HG02970 (cell line): ENCODE measurements around the gene ATP13A3.

Experiments
- ATAC-seq: cut with Tn5 transposase; IDR thresholded peaks from one replicate; pipeline ENCODE4 v1.9.1; 2021; ENCODE audit warnings: mild to moderate bottlenecking, moderate library complexity, moderate number of reproducible peaks; ENCODE audit not compliant: unreplicated experiment, low FRiP score

The ATP13A3 gene

DNA sequence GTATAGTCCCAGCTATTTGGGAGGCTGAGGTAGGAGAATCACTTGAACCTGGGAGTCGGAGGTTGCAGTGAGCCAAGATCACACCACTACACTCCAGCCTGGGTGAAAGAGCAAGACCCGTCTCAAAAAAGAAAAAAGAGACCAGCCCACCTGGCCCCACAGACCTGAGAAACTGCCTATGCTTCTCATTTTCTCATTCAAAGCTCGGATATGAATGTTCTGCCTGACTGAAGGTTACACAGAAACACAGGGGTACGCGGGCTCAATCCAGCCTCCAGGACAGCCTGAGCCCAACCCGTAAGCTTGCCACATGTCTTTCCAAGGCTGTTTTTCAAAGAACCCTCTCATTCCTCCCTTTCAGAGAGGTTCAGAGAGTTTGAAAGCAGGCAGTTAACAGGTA lies 107.6 kb downstream of the ATP13A3 start:
- ATAC-seq = no peak

DNA sequence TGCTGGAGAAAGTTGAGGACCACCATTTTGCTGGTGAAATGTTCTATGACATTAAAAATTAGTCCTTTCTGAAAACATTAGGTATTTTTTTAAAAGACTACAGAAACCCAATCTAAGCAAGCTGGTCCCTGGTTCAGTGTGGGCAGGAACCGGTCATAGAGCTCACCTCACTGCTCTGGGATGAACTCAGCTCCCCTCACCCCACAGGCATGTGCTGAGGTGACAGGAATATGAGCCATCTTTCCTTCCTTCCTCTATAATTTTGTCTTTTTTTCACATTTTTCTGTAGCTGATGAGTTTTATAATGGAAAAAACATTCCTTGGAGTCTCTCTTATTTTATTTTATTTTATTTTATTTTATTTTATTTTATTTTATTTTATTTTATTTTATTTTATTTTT lies 109.1 kb downstream of the ATP13A3 start:
- ATAC-seq = no peak

DNA sequence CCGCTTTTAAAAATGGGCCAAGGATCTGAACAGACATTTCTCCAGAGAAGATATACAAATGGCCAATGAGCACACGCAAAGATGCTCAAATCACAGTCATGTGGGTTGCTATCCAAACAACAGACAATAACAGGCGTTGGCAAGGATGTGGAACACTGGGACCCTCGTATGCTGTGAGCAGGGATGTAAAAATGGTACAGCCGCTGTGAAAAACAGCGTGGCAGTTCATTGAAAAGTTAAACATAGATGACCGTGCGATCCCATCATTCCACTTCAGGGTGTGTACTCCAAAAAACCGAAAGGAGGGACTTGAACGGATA lies 110.6 kb downstream of the ATP13A3 start:
- no peak for ATAC-seq

DNA sequence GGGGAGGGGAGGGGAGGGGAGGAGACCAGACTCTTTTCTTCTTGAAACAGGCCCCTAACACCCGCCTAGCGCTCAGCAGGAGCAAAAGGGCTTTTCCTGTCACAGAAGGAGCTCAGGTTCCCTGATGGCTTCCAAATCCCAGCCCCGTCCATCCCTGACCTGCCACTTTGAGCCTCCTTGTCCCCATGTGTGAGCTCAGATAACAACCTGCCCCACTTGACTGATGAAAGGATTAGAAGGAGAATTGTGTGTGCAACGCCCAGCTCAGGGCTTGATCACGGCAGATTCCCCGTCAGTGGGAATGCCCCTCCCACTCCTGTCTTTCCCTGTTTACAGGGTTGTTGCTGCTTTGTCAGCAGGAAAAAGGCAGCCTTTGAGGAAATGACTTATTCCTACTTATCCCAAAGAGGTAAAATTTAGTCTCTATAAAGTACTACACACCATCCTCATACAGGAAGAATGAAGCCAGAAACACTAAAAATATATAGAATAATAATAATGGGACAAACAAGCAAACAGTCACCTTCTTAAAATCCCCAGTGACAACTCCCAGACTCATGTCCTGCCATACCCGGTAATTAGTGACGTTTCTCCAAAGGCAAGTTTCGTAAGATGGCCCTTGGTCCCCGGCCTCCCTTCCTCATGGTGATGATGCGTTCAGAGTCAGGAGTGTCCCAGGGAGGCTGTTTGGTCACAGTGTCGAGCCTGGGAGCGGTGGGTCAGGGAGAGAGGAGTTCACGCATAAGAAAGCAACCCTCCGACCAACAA lies 111.1 kb downstream of the ATP13A3 start:
- no peak for ATAC-seq

DNA sequence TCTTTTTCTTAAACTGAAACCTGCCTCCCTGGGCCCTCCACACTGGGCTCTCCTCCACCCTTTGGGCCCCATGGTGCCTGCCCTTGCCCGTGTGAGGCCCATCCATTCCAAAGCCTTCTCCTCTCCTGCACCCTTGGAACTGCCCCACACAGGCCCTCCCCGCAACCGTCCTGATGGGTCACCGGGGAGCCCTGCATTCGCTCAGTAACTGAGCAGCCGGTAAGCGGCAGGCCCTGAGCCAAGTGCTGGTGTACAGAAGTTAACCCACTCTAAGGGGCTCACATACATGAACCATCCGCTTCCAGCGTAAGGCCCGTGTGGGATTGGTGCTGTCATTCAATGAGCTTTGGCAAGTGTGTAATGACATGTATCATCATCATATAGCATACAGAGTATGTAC lies 111.9 kb downstream of the ATP13A3 start:
- ATAC-seq = no peak

DNA sequence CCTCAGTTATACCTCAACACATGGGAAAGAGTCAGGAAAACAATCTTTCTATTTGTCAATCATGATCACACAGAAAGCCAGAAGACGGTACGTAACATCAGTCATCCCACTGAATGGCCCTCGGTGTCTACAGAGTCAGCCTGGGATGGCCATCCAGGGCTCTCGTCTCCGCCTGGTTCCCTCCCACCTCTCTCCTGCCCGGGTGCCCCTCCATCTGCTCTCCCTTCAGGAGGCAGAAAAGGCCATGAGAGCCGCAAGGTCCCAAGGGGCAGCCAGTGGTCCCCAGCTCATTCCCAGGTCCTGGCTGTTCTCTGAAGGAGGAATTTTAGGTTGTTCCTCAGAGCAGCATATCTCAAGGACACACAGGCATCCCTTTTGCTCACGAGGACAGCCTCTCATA lies 112.9 kb downstream of the ATP13A3 start:
- ATAC-seq = no peak

DNA sequence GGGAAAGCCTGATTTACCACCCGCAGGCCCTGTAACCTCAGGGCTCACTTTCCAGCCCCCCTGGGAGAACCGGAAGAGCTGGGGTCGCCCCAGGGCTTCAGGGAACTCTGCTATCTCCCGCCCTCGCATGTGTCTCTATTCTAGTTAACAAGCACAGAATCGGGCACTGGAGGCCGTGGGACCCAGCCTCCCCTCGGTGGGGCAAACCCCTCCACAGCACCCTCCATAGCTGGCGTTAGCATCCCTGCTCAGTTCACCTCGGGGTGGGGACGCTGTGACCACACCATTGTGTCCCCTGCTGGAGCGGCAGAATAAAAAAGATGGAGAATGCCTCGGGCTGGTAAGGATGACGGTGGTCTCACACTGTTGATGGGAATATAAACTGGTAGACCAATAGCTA lies 113.8 kb downstream of the ATP13A3 start:
- ATAC-seq = no peak

DNA sequence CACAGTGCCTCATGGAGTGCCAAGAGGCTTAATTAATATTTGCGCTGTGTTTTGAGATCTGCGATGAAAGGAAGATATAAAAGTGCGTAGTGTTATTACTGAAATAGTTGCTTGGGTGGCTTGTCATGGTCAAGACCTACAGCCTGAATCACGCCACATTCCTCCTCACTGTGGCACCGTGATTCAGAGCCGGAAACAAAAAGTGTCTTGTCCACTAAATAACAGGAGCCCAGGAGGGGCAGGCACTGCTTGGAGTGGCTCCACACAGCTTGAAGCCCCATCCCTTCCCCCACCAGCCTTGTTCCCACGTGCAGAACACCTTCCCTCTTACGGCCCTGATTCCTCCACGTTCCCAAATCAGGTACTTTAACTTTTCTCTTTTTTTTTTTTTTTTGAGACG lies 116.0 kb downstream of the ATP13A3 start:
- no peak for ATAC-seq

DNA sequence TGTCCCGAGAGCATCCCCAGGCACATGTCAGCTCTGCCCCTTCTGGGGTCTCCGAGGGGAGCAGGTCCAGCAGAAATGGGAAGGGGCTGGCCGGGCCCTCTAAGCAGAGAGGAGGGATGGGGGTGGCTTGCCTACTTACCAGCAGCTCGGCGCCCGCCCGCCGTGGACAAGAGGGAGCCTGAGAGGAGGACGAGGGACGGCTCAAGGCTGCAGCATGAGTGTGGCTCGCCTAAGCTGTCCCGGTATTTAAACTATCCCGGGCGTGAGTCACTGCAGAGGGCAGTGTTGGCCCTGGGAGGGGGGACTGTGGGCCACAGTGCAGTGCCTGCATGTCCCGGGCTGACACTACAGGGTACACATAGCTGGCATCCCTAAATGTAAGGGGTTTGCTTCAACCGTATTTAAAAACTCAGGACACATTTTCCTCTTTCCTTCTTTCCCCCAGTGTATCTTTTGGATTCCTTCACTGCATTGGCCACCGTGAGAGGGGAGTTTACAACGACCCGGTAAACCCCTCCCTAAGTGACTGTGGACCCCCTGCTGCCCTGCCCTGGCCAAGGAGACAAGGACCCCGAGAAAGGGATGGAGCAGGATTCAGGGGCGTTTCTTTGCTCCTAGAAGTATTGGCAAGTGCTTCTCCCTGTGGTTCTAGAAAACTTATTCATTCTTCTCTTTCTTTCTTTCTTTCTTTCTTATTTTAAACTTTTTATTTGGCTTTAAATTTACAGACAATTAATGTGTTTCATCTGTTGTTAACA lies 117.1 kb downstream of the ATP13A3 start, which contains the start of gene LRRC15:
Gene LRRC15 (minus strand): TSS at position 222 of the 758 bp plus-strand sequence. CDS start 8,700 bp downstream, outside the sequence.
- no peak for ATAC-seq

DNA sequence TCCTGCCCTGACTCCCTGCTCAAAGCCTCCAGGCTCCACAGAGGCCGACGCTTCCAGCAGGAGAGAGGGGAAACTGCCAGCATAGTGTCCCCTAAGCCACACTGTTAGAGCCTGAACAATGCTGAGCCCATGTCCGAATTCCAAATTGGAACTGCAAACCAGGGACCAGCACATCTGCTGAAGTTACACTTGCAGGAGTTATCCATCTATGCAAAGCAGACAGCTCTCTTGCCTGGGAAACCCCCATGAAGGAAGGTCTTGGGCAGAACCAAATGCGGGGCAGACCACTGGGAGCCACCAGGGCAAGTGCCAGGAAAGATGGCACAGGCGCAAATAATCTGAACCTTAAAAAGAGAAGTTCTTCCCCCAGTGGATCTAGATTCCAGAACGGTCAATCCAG lies 117.9 kb downstream of the ATP13A3 start:
- ATAC-seq = no peak

DNA sequence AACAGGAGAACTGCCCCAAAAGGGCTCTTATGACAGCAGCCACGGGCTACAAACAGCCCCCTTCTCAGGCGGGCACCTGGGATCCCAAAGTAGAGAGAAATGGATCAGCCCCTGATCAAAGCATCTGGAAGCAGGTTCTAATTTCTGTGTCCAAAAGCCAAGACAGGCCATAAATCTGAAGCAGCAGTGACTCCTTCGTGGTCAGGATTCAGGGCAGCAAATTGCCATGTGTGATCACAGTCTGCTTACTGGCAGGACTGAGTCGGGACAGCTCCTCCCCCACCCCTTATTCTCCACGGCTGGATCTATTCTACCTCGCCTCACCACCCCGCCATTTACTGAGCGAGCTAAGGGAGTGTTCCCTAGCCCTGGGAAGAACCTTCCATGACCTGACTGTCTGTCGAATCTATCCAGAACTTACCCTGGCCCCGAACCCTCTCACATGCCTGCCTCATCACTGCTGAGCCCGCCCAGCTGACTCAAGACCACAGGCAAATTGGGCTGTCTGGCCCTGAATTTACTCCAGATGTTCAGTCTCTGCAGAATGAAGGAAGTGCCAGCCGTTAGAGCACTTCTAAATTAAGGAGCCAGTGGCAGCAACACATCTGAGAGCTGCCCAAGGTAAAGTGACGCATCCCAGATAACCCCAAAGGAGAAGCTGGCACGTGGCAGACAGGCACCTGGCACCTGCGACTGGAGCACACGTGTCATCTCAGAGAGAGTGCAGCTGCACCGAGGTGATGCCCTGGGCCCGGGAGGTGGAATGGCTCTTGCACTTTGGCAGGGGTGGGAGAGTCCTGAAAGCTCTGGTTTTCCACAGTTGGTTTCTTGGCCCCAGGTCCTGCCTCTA lies 118.6 kb downstream of the ATP13A3 start:
- ATAC-seq = no peak

DNA sequence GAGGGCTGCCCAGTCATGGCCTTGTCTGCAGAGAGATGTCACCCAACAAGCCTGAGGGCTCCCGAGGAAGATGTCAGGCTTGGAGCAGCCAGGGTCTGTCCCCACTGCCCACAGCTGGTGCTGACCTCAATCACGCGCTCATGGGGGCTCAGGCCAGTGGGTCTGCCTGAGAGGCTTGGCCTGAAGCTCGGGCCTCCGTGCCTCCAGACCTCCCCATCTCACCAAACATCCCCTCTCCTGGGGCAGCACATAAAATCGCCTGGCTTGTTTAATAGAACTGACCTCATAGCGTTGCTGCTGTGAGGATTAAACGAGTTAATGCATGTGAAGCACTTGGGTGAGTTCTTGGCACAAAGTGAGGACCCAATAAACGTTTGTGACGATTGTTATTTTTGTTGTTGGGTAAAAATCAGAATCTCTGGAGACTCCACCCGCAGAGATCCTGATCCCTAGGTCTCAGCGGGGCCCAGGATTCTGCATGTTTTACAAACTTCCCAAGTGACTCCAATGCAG lies 120.8 kb downstream of the ATP13A3 start:
- ATAC-seq = no peak

DNA sequence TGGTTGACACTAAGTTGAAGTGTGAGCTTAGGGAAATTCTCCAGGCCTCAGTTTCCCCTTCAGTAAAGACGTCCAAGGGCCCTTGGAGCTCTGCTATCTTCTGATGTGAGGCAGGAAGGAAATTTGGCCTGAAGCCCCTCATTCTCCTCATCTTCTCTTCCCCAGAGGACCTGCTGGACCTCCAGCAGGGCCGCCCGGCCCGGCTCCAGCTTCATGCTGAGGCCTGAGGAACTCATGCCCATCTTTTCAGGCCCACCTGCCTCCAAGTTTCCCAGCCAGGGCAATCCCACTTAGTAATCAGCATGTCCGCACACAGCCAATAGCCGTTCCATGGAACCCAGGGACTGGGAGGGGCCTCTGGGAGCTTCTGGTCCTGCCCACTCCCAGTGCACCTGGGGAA lies 121.3 kb downstream of the ATP13A3 start:
- no peak for ATAC-seq

DNA sequence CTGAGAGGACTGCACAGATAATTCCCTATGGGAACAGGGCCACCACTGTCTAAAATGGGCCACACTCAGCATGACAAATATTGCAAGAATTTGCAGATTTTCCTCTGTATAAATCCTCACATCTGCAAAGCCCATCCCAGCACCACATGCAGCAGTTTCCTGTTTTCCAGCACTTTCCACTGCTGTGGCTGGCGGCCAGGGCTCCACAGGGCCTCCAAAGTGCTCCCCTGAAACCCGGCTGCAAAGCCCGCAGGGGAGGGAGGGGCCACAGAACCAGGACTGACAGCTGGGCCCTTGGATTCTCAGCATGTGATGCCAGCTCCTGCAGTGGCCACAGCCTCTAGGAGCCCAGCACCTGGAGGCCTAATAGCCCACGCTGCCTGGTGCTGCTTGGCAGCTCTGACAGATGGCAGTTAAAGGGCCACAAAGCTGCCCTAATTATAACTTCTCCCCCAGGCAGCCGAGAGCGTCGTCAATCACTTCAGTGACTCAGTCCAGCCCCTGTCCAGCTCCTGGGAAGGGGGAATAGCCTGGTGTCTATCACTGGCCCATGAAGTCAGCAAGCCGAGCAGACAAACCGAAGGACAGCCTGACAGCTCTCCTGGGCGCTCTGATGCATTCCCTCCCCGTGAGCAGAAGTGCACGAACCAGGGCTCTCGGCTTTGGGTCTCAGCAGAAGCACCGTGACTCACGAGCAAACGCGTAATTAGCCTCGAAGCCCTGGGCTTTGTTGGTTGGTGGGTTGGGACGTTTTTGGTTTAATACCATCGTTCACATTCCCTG lies 122.0 kb downstream of the ATP13A3 start:
- no peak for ATAC-seq

DNA sequence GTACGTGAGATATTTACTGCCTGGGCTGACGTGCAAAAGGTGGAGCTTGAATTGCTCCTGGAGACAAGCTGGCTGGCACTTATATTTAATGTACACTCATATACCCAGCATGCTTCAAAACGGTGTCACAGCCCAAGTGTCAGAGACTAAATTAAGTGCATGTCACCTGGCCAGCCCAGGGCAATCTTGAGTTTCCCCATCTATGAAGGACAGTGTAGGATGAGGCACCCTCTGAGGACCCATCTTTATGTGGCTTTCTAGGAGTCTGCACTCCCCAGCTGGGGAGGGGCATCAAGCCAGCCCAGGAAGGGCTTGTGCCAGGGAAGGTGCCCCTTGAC lies 122.5 kb downstream of the ATP13A3 start:
- ATAC-seq = no peak

DNA sequence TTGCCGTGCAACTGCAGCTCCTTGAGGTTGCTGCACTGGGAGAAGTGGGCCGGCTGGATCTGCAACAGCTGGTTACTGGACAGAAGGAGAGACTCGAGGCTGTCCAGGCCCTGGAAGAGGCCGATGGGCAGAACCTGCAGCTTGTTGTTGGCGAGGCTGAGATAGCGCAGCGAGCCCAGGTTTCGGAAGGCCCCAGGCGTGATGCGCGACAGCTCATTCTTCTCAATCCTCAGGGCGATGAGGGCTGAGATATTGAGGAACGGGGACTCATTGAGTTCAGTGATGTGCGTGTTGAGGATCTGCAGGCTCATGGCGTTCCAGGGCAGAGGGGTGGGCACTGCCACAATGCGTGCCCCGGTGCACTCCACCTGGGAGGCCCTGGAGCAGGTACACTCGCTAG lies 126.2 kb downstream of the ATP13A3 start:
- no peak for ATAC-seq

DNA sequence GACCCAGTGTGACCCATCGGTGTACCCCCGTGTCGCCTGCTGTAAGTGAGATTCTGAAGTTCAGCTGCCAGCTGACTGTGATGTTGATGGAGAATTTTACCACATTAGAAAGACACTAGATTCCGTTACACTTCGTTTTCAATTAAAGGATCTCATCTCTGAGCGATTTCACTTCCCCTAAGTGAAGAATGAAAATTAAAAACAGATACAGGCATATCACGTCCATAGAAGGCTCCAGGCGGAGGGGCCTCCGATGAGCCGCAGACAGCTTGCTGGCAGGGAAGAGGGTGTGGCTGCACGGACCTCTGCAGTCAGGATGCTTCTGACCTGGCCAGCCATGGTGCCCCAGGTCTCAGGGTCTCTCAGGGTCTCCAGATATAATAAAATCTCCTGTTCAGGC lies 129.1 kb downstream of the ATP13A3 start:
- no peak for ATAC-seq

DNA sequence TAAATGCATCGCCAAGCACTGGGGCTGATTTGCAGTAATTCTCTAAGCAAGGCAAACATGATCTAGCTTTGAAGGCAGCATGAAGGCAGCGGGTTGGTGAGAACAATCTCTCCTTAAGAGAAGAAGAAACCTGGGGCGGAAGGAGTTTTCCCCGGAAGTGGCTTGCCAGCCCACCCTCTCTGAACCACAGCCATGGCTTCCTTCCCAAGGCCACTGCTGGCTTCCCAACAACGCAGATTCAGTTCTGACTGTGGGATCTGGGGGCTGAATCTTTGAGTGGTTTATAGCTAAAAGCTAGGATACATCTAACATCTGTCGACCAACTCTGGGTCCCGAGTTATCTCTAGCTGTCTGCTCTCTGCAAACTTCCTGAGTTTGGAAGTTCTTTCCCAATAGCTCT lies 131.4 kb downstream of the ATP13A3 start:
- no peak for ATAC-seq

DNA sequence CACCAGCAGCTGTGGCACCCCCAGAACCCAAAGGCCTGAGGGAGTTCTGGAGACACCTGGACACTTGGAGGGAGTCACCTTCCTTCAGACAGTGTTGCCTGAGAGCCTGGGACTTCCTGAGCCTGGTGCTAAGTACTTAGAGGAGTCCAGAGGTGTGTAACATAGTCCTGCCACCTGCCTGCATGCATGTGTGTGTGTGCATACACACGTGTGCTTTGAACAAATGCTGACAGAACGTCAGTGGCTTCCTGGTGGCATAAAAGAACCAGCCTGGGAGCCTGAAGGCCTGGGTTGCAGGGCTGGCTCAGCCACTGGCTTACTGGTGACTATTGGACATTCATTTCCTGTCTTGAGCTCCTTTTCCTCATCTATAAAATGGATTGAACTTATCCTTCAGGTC lies 132.5 kb downstream of the ATP13A3 start:
- ATAC-seq = no peak
